ENCODE results near the gene KHDRBS2. TPM values are rescaled to one million over a fixed set of nuclear protein-coding genes. Genes with fewer than 3 reads are reported as not detected.

KHDRBS2 gene
- total RNA-seq, 1 donor, result not detected

- H4K20me1 ChIP-seq (ENCODE audit: insufficient read depth, low read length), result no peaks in the 10 kb centered on the region
- no peaks in the 10 kb centered on the region for H3K4me1 ChIP-seq (ENCODE audit: insufficient read depth, low read length)
- H3K36me3 ChIP-seq (ENCODE audit: insufficient read depth, low read length), result no peaks in the 10 kb centered on the region
- TF ChIP-seq, protein P1, sequence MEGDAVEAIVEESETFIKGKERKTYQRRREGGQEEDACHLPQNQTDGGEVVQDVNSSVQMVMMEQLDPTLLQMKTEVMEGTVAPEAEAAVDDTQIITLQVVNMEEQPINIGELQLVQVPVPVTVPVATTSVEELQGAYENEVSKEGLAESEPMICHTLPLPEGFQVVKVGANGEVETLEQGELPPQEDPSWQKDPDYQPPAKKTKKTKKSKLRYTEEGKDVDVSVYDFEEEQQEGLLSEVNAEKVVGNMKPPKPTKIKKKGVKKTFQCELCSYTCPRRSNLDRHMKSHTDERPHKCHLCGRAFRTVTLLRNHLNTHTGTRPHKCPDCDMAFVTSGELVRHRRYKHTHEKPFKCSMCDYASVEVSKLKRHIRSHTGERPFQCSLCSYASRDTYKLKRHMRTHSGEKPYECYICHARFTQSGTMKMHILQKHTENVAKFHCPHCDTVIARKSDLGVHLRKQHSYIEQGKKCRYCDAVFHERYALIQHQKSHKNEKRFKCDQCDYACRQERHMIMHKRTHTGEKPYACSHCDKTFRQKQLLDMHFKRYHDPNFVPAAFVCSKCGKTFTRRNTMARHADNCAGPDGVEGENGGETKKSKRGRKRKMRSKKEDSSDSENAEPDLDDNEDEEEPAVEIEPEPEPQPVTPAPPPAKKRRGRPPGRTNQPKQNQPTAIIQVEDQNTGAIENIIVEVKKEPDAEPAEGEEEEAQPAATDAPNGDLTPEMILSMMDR (IDR thresholded peaks at IDR 0.05; ENCODE audit: extremely low read depth, low read depth, low read length), result no peak
- H3K27me3 ChIP-seq (ENCODE audit: insufficient read depth, low read length), result no peaks in the 10 kb centered on the region
- no peaks in the 10 kb centered on the region for H3K79me2 ChIP-seq (ENCODE audit: insufficient read depth, low read length)
- H3K9me3 ChIP-seq (ENCODE audit: low read depth, low read length), result no peaks in the 10 kb centered on the region
- no peak overlapping the region for H2AFZ ChIP-seq (ENCODE audit: low read length)
- DNase-seq (ENCODE audit: insufficient read length, low spot score, missing footprints), result no peak
- no peak overlapping the region for H3K4me3 ChIP-seq (ENCODE audit: insufficient read depth, low read length)
- no peak overlapping the region for H3K27ac ChIP-seq (ENCODE audit: low read depth, low read length)
- H3K4me2 ChIP-seq (ENCODE audit: insufficient read depth, low read length), result no peak overlapping the region
Observed at GRCh38 chr6:62280099-62280498, 5.9 kb downstream of the KHDRBS2 start.

GRCh38 chr6:62272114-62272513 lies 13.9 kb downstream of the KHDRBS2 start:
- no peak for DNase-seq (ENCODE audit: insufficient read length, low spot score, missing footprints)
- TF ChIP-seq, protein P1 (IDR thresholded peaks at IDR 0.05; ENCODE audit: extremely low read depth, low read depth, low read length), result no peak
- H3K27me3 ChIP-seq (ENCODE audit: insufficient read depth, low read length), result no peaks in the 10 kb centered on the region
- H2AFZ ChIP-seq (ENCODE audit: low read length), result no peak overlapping the region
- no peaks in the 10 kb centered on the region for H3K4me1 ChIP-seq (ENCODE audit: insufficient read depth, low read length)
- no peaks in the 10 kb centered on the region for H4K20me1 ChIP-seq (ENCODE audit: insufficient read depth, low read length)
- no peak overlapping the region for H3K4me2 ChIP-seq (ENCODE audit: insufficient read depth, low read length)
- no peaks in the 10 kb centered on the region for H3K79me2 ChIP-seq (ENCODE audit: insufficient read depth, low read length)
- no peak overlapping the region for H3K4me3 ChIP-seq (ENCODE audit: insufficient read depth, low read length)
- H3K36me3 ChIP-seq (ENCODE audit: insufficient read depth, low read length), result no peaks in the 10 kb centered on the region
- H3K9me3 ChIP-seq (ENCODE audit: low read depth, low read length), result no peaks in the 10 kb centered on the region
- no peak overlapping the region for H3K27ac ChIP-seq (ENCODE audit: low read depth, low read length)

DNA sequence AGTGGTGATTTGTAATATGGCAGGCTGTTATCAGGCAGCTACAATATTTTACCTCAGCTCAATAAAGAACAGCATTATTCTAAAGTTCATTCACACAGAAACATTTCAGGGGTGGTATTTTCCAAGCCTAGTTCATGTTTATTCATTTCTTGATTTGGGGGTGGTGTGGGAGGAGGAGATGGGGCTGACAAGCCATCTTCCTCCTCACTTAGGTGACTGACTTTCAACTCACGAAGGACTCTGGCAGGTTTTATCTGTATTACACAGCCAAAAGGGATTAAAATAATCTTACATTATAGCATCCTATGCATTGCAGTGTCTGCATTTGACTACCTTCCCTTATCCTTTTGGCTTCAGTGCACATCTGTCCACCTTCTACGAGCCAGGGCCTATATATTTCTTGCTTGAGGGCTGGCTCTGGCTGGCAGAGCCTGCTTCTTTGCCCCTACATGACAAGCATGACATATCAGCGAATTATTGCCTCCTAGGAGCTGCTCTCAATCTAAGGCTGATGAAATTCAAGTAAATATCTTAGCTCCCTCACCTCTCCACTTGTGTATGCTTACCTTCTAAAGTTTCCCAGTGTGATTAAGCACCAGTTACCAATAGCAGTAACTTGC lies 20.0 kb downstream of the KHDRBS2 start:
- H3K79me2 ChIP-seq (ENCODE audit: insufficient read depth, low read length), result no peaks in the 10 kb centered on the region
- no peak overlapping the region for H2AFZ ChIP-seq (ENCODE audit: low read length)
- H3K4me1 ChIP-seq (ENCODE audit: insufficient read depth, low read length), result no peaks in the 10 kb centered on the region
- H3K27me3 ChIP-seq (ENCODE audit: insufficient read depth, low read length), result no peaks in the 10 kb centered on the region
- H3K4me3 ChIP-seq (ENCODE audit: insufficient read depth, low read length), result no peak overlapping the region
- TF ChIP-seq, protein P1 (IDR thresholded peaks at IDR 0.05; ENCODE audit: extremely low read depth, low read depth, low read length), result no peak
- H3K27ac ChIP-seq (ENCODE audit: low read depth, low read length), result no peak overlapping the region
- no peaks in the 10 kb centered on the region for H4K20me1 ChIP-seq (ENCODE audit: insufficient read depth, low read length)
- no peak overlapping the region for H3K4me2 ChIP-seq (ENCODE audit: insufficient read depth, low read length)
- no peaks in the 10 kb centered on the region for H3K36me3 ChIP-seq (ENCODE audit: insufficient read depth, low read length)
- no peaks in the 10 kb centered on the region for H3K9me3 ChIP-seq (ENCODE audit: low read depth, low read length)
- no peak for DNase-seq (ENCODE audit: insufficient read length, low spot score, missing footprints)

DNA sequence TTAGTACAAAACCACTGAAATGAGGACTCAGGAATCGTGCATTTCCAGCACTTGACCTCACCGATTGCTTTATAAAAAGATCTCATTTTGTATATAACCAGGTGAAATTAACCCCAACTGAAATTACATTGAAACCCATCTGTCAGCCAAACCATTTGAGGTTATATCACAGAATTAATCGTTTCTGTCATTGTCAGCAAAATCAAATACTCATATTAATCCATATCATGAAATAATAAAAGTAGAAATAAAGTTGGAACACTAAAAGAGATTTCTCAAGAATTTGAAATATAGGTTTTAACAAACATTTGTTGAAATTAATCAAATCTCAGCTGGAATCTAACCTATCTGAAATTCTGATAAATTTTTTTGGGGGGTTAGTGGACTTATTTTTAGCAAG lies 23.7 kb downstream of the KHDRBS2 start:
- Histone ChIP-seq H4K20me1 (ENCODE audit: insufficient read depth, low read length) (no peaks in the 10 kb centered on the region), H3K9me3 (ENCODE audit: low read depth, low read length) (peaks cover 4% of the 10 kb centered on the region), H3K4me3 (ENCODE audit: insufficient read depth, low read length) (no peak overlapping the region), H2AFZ (ENCODE audit: low read length) (no peak overlapping the region), H3K36me3 (ENCODE audit: insufficient read depth, low read length) (no peaks in the 10 kb centered on the region), H3K27me3 (ENCODE audit: insufficient read depth, low read length) (no peaks in the 10 kb centered on the region), H3K79me2 (ENCODE audit: insufficient read depth, low read length) (no peaks in the 10 kb centered on the region), H3K4me2 (ENCODE audit: insufficient read depth, low read length) (no peak overlapping the region), H3K27ac (ENCODE audit: low read depth, low read length) (no peak overlapping the region), H3K4me1 (ENCODE audit: insufficient read depth, low read length) (no peaks in the 10 kb centered on the region)
- TF ChIP-seq, protein P1 (IDR thresholded peaks at IDR 0.05; ENCODE audit: extremely low read depth, low read depth, low read length), result no peak
- no peak for DNase-seq (ENCODE audit: insufficient read length, low spot score, missing footprints)
